ENCODE measurements around the gene CPNE4. TPM values are rescaled to one million over a fixed set of nuclear protein-coding genes. Genes with fewer than 3 reads are reported as not detected.

Gene CPNE4
- total RNA-seq, 1 experiment from 2014 or later = not detected

GRCh38 chr3:132009241-132009640 lies 25.6 kb downstream of the CPNE4 start:
- ChIA-PET CTCF (no interaction called here), POLR2A (ENCODE audit: unreplicated experiment) (no interaction called here)
- Histone ChIP-seq H3K4me3 (ENCODE audit: low read length) (no peak overlapping the region), H3K36me3 (ENCODE audit: low read depth, low read length) (no peaks in the 10 kb centered on the region), H3K9me2 (replicated peaks; ENCODE audit: low read length) (no peaks in the 10 kb centered on the region), H3K4me1 (ENCODE audit: insufficient read depth, low read length) (peaks cover 16% of the 10 kb centered on the region), H3K27ac (ENCODE audit: low read length) (no peak overlapping the region), H4K20me1 (ENCODE audit: low read length) (no peaks in the 10 kb centered on the region), H3F3A (ENCODE audit: low read length, unreplicated experiment) (no peaks in the 10 kb centered on the region), H3K9ac (ENCODE audit: low read length) (no peak overlapping the region), H3K27me3 (ENCODE audit: low read length) (no peaks in the 10 kb centered on the region), H3K9me3 (ENCODE audit: low read length) (no peaks in the 10 kb centered on the region), H3K79me2 (ENCODE audit: low read length) (no peaks in the 10 kb centered on the region), H2AFZ (ENCODE audit: low read length) (no peak overlapping the region), H3K4me2 (ENCODE audit: low read length) (no peak overlapping the region)
- ATAC-seq (no peak), DNase-seq (no peak)
- no TSS peak for BruUV-seq (replicated peaks)
- no peak for TF ChIP-seq CTCF (conservative IDR thresholded peaks at IDR 0.05; ENCODE audit: low read depth, low read length)
- TF ChIP-seq EZH2 (IDR thresholded peaks at IDR 0.05; ENCODE audit: low read length, unreplicated experiment) = no peak
- TF ChIP-seq EZH2phosphoT487 (IDR thresholded peaks at IDR 0.05; ENCODE audit: borderline replicate concordance, low read length) = no peak
- intact Hi-C loops (cut with micrococcal nuclease) = loop anchor here (5.0 kb wide), 1 partner anchor 212 kb away; no protein-coding TSS in a partner anchor

- peak; percentile 67 for ATAC-seq
- TF ChIP-seq EZH2phosphoT487 (IDR thresholded peaks at IDR 0.05; ENCODE audit: borderline replicate concordance, low read length) = no peak
- no peak for TF ChIP-seq EZH2 (IDR thresholded peaks at IDR 0.05; ENCODE audit: low read length, unreplicated experiment)
- TF ChIP-seq CTCF (conservative IDR thresholded peaks at IDR 0.05; ENCODE audit: low read depth, low read length) = no peak
- H3K9ac ChIP-seq (ENCODE audit: low read length) = no peak overlapping the region
- no peaks in the 10 kb centered on the region for H3K9me2 ChIP-seq (replicated peaks; ENCODE audit: low read length)
- H3K4me2 ChIP-seq (ENCODE audit: low read length) = no peak overlapping the region
- H3F3A ChIP-seq (ENCODE audit: low read length, unreplicated experiment) = no peaks in the 10 kb centered on the region
- POLR2A ChIA-PET (ENCODE audit: unreplicated experiment) = no interaction called here
- peaks cover 16% of the 10 kb centered on the region for H3K4me1 ChIP-seq (ENCODE audit: insufficient read depth, low read length)
- H3K27me3 ChIP-seq (ENCODE audit: low read length) = no peaks in the 10 kb centered on the region
- BruUV-seq (replicated peaks) = no TSS peak
- H2AFZ ChIP-seq (ENCODE audit: low read length) = no peak overlapping the region
- CTCF ChIA-PET = interaction anchor here (0.6 kb wide), 1 partner anchor 117 kb away, joined by 3 read pairs; no protein-coding TSS in a partner anchor
- H3K79me2 ChIP-seq (ENCODE audit: low read length) = no peaks in the 10 kb centered on the region
- peak; percentile 69 for DNase-seq
- H4K20me1 ChIP-seq (ENCODE audit: low read length) = no peaks in the 10 kb centered on the region
- H3K4me3 ChIP-seq (ENCODE audit: low read length) = no peak overlapping the region
- H3K36me3 ChIP-seq (ENCODE audit: low read depth, low read length) = no peaks in the 10 kb centered on the region
- intact Hi-C loops (cut with micrococcal nuclease) = loop anchor here (5.0 kb wide), 1 partner anchor 212 kb away; no protein-coding TSS in a partner anchor
- no peaks in the 10 kb centered on the region for H3K9me3 ChIP-seq (ENCODE audit: low read length)
- no peak overlapping the region for H3K27ac ChIP-seq (ENCODE audit: low read length)
Observed at GRCh38 chr3:132008837-132009236, 26.0 kb downstream of the CPNE4 start.

GRCh38 chr3:132007617-132008016 lies 27.2 kb downstream of the CPNE4 start:
- Histone ChIP-seq H3K4me3 (ENCODE audit: low read length) (no peak overlapping the region), H3F3A (ENCODE audit: low read length, unreplicated experiment) (no peaks in the 10 kb centered on the region), H3K79me2 (ENCODE audit: low read length) (no peaks in the 10 kb centered on the region), H3K9ac (ENCODE audit: low read length) (no peak overlapping the region), H3K27ac (ENCODE audit: low read length) (no peak overlapping the region), H3K9me2 (replicated peaks; ENCODE audit: low read length) (no peaks in the 10 kb centered on the region), H3K36me3 (ENCODE audit: low read depth, low read length) (no peaks in the 10 kb centered on the region), H2AFZ (ENCODE audit: low read length) (no peak overlapping the region), H3K9me3 (ENCODE audit: low read length) (no peaks in the 10 kb centered on the region), H3K4me2 (ENCODE audit: low read length) (no peak overlapping the region), H3K4me1 (ENCODE audit: insufficient read depth, low read length) (peaks cover 20% of the 10 kb centered on the region), H3K27me3 (ENCODE audit: low read length) (no peaks in the 10 kb centered on the region), H4K20me1 (ENCODE audit: low read length) (no peaks in the 10 kb centered on the region)
- POLR2A ChIA-PET (ENCODE audit: unreplicated experiment) = no interaction called here
- TF ChIP-seq EZH2phosphoT487 (IDR thresholded peaks at IDR 0.05; ENCODE audit: borderline replicate concordance, low read length) = no peak
- TF ChIP-seq EZH2 (IDR thresholded peaks at IDR 0.05; ENCODE audit: low read length, unreplicated experiment) = no peak
- TF ChIP-seq CTCF (conservative IDR thresholded peaks at IDR 0.05; ENCODE audit: low read depth, low read length) = no peak
- BruUV-seq (replicated peaks) = no TSS peak
- CTCF ChIA-PET = no interaction called here
- DNase-seq (no peak), ATAC-seq (no peak)
- intact Hi-C loops (cut with micrococcal nuclease) = loop anchor here (5.0 kb wide), 1 partner anchor 210 kb away; no protein-coding TSS in a partner anchor
